Prostate gland (tissue), 2 donors: ENCODE data around the gene MPZL2. TPM values are rescaled to one million over a fixed set of nuclear protein-coding genes. Genes with fewer than 3 reads are reported as not detected.

Experiments
- DNase-seq: peaks from one replicate; pipeline ENCODE4 v3.0.0-alpha.2; 2019; ENCODE audit warnings: low spot score
- H3K27ac ChIP-seq, 2 donors: fragments of 200-600 bp; sonication (generic); 2 replicates each; pipeline ENCODE4 v1.5.1; 2017 to 2019
- H3K27me3 ChIP-seq: fragments of 200-600 bp; sonication (generic); replicated peaks from 2 replicates; pipeline ENCODE4 v1.5.1; 2019; ENCODE audit not compliant: insufficient read depth
- H3K36me3 ChIP-seq, 2 donors: fragments of 200-600 bp; sonication (generic); 1 replicate in 1 of 2; 2 replicates in 1 of 2; pipeline versions ENCODE4 v1.5.1 to v1.8.1; 2017 to 2019
- H3K4me1 ChIP-seq: fragments of 200-600 bp; sonication (generic); replicated peaks from 2 replicates; pipeline ENCODE4 v1.5.1; 2019
- H3K4me3 ChIP-seq, 2 donors: fragments of 200-600 bp; sonication (generic); 2 replicates each; pipeline ENCODE4 v1.5.1; 2017 to 2019
- H3K9me3 ChIP-seq: fragments of 200-600 bp; sonication (generic); 2 replicates; pipeline ENCODE4 v1.5.1; 2017
- POLR2A ChIP-seq: fragments of 450-650 bp; IDR thresholded peaks from one replicate; pipeline ENCODE4 v1.6.1; 2016; ENCODE audit warnings: antibody characterized with exemption, mild to moderate bottlenecking
- POLR2AphosphoS5 ChIP-seq: sonication (generic); formaldehyde crosslinking; IDR thresholded peaks from one replicate; pipeline ENCODE4 v1.6.1; 2017; ENCODE audit warnings: antibody characterized with exemption
- WGBS: methylation state at CpG from one replicate; pipeline ENCODE4 v1.1.5; 2018; 5-methylcytosine and 5-hydroxymethylcytosine counted together
- intact Hi-C: fragments of 100-400 bp; cut with DNase I; formaldehyde crosslinking; loops from one replicate; pipeline ENCODE4 v1.14.2; 2022
- total RNA-seq, 2 donors: library from RNA; depleted of rRNA; stranded (reverse); fragments of >200 nt; gene quantifications; one replicate each; pipeline ENCODE4 v1.1.0, GENCODE V29; 2016
- TF ChIP-seq, protein P1 (sequence below), 4 experiments: fragments of 200-600 bp in 2 of 4; fragments of 450-650 bp in 2 of 4; sonication (generic) in 2 of 4; IDR thresholded peaks; 1 replicate in 3 of 4; 2 replicates in 1 of 4; pipeline ENCODE4 v1.5.1; 2016 to 2019; ENCODE audit warnings: antibody characterized with exemption in 4 of 4, mild to moderate bottlenecking in 2 of 4, moderate library complexity in 2 of 4

The MPZL2 gene
- total RNA-seq, 2 donors from 2014 or later: 73.7 to 103 TPM

DNA sequence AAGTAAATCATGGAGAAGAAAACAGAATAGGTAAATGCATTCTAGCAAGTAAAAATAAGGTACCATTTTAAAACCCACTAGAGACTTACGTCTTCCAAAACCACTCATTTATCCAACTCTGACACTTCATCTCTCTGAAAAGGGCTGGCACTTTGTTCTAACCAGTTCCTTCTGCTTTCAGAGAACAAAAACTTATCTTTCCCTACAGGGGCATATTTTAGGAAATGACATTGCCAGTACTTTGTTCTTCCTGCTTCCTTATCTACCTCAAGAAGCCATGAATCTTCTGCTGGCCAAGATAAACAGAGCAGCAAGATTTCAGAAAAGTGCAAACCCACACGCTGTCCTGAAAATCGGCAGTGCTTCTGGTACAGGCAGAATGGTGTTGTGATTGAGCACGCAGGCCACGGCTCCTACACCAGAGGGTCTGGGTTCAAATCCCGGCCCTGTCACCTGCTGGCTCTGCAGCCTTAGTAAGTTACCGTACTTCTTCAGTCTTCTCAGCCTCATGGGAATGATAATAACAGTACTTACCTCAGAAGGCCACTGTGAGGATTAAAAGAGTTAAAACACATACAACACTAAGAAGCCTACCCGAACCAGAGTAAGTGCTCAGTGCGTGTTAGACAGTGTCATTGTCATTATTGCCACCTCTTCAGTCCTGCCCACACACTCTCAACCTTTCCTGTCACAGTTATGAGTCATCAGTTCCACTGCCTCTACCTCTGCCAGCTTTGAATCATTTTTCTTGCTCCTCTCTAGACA is 22.9 kb downstream of the MPZL2 start:
- 37% methylated on average over 9 of the region's 9 CpGs for WGBS
- no peaks in the 10 kb centered on the region for H3K4me1 ChIP-seq
- H3K27me3 ChIP-seq: no peaks in the 10 kb centered on the region
- DNase-seq: peak; percentile 75
- intact Hi-C loops: no loop called here
- H3K9me3 ChIP-seq: no peaks in the 10 kb centered on the region
- peak overlapping the region in 1 of 2 donors; percentile 11 for H3K4me3 ChIP-seq
- H3K27ac ChIP-seq: peak overlapping the region; percentile 77 to 80
- no peaks in the 10 kb centered on the region for H3K36me3 ChIP-seq
- TF ChIP-seq POLR2A (no peak), POLR2AphosphoS5 (peak; percentile 92)

DNA sequence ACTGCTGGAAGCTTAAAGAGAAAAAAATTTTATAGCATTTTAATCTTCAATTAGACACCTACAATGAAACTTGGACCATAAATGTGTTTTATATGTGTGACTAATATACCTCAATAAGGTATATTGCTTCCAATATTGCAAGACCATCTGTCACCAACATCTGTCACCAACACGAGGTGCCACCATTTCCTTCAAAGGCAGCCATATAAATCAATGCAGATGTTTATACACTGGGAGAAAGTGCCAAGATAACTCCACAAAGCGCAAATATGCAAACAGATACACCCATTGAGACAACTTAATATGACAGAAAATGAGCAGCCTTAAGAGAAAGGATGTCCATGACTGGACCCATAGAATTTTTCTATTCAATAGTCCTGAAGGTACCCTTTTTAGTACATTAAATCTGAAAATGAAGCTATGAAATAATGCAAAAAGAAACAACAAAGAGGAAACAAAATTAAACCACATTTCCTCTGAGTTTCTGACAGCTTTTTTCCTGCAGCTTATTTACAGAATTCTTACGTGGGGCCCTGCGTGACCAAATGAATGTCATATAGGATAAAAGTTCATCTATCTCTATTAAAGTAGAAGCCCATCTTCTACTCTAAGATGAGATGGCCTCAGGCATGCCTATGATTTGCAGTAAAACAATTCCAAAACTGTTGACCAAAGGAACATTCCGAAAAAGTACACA is 24.4 kb downstream of the MPZL2 start:
- Histone ChIP-seq H3K9me3 (no peaks in the 10 kb centered on the region), H3K27ac (peak overlapping the region in 1 of 2 donors; percentile 4), H3K4me3 (no peak overlapping the region), H3K36me3 (no peaks in the 10 kb centered on the region), H3K4me1 (no peaks in the 10 kb centered on the region), H3K27me3 (no peaks in the 10 kb centered on the region)
- DNase-seq: no peak
- intact Hi-C loops: no loop called here
- WGBS: 60% methylated on average over 5 of the region's 5 CpGs
- TF ChIP-seq, protein P1, sequence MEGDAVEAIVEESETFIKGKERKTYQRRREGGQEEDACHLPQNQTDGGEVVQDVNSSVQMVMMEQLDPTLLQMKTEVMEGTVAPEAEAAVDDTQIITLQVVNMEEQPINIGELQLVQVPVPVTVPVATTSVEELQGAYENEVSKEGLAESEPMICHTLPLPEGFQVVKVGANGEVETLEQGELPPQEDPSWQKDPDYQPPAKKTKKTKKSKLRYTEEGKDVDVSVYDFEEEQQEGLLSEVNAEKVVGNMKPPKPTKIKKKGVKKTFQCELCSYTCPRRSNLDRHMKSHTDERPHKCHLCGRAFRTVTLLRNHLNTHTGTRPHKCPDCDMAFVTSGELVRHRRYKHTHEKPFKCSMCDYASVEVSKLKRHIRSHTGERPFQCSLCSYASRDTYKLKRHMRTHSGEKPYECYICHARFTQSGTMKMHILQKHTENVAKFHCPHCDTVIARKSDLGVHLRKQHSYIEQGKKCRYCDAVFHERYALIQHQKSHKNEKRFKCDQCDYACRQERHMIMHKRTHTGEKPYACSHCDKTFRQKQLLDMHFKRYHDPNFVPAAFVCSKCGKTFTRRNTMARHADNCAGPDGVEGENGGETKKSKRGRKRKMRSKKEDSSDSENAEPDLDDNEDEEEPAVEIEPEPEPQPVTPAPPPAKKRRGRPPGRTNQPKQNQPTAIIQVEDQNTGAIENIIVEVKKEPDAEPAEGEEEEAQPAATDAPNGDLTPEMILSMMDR (IDR thresholded peaks at IDR 0.05): no peak
- TF ChIP-seq POLR2AphosphoS5: no peak
- no peak for TF ChIP-seq POLR2A

DNA sequence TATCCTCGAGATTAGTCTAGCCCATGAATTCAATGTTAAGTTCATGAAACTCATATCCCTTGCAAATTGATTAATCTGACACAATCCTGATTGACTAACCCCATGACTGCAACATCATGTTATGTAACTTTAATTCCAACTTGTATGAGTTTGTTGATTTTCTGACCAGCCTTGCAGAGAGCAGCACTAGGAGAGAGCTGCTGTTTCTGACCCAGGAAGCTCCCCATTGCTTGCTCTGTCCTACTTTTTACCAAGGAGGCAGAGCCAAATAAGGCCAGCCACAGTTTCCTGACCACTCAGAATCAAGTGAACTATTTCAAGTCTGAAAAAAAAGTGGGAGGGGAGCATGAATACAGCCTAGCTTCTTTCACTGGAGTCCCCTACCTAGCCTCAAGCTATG is 25.2 kb downstream of the MPZL2 start:
- H3K27ac ChIP-seq: no peak overlapping the region
- DNase-seq: no peak

DNA sequence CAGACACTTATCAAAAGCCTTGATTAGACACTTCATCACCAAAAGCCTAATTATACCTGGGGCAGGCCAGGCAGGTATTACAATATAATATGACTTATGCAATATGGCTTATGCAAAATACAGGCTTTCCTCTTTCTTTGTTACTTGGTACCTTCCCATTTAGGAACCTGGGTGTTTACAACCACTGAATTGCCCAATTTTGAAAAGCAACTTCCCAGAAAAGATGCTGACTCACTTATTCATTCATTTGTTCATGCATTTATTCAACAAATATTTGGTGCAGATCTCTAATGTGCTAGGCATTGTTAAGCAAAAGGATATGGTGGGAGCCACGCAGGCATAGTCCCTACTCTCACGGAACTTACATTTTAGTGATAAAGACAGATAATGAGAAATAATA is 25.7 kb downstream of the MPZL2 start:
- Histone ChIP-seq H3K36me3 (no peaks in the 10 kb centered on the region), H3K27ac (no peak overlapping the region), H3K4me3 (no peak overlapping the region), H3K27me3 (no peaks in the 10 kb centered on the region), H3K4me1 (no peaks in the 10 kb centered on the region), H3K9me3 (no peaks in the 10 kb centered on the region)
- DNase-seq: no peak
- intact Hi-C loops: no loop called here
- WGBS: 93% methylated on average over 2 of the region's 2 CpGs
- TF ChIP-seq POLR2A: no peak
- TF ChIP-seq POLR2AphosphoS5: no peak
- TF ChIP-seq, protein P1 (IDR thresholded peaks at IDR 0.05): no peak

More for the DNA sequence above, 25.2 kb downstream of the MPZL2 start:
- H3K4me1 ChIP-seq: no peaks in the 10 kb centered on the region
- TF ChIP-seq, protein P1 (IDR thresholded peaks at IDR 0.05): no peak
- H3K9me3 ChIP-seq: no peaks in the 10 kb centered on the region
- WGBS: 88% methylated on average over 1 of the region's 1 CpG
- intact Hi-C loops: no loop called here
- no peaks in the 10 kb centered on the region for H3K36me3 ChIP-seq
- no peaks in the 10 kb centered on the region for H3K27me3 ChIP-seq
- no peak overlapping the region for H3K4me3 ChIP-seq

DNA sequence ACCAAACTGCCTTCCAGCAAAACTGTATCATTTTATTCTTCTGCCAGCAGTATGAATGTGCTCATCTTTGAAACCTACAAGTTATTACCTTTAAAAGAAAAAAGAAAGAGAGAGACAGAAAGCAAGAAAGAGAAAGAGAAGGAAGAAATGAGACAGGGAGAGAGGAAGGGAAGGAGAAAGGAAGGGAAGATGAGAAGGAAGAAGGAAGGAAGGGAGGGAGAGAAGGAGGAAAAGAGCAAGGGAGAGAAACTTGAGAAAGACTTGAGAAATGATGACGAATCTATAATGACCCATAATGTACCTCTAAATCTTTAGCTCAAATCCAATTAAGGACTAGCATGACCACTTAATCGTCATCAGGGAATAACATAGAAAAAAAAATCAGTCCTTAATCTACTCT is 27.9 kb downstream of the MPZL2 start:
- Histone ChIP-seq H3K36me3 (no peaks in the 10 kb centered on the region), H3K4me1 (no peaks in the 10 kb centered on the region), H3K27ac (no peak overlapping the region), H3K9me3 (no peaks in the 10 kb centered on the region), H3K27me3 (no peaks in the 10 kb centered on the region), H3K4me3 (no peak overlapping the region)
- WGBS: 66% methylated on average over 2 of the region's 2 CpGs
- intact Hi-C loops: no loop called here
- DNase-seq: no peak
- no peak for TF ChIP-seq POLR2AphosphoS5
- TF ChIP-seq POLR2A: no peak
- TF ChIP-seq, protein P1 (IDR thresholded peaks at IDR 0.05): no peak
